ENCODE measurements around the gene MACF1. TPM values are rescaled to one million over a fixed set of nuclear protein-coding genes. Genes with fewer than 3 reads are reported as not detected.
A peak's percentile ranks its signal among the peaks of the same experiment; 100 is the strongest.
"Not testable (repeated sequence)": the region's sequence is repeated elsewhere in the genome, so short reads cannot be mapped to it uniquely, and the experiment has no call there.

The MACF1 gene
- total RNA-seq, 2 donors from 2014 or later: 169 to 292 TPM

DNA sequence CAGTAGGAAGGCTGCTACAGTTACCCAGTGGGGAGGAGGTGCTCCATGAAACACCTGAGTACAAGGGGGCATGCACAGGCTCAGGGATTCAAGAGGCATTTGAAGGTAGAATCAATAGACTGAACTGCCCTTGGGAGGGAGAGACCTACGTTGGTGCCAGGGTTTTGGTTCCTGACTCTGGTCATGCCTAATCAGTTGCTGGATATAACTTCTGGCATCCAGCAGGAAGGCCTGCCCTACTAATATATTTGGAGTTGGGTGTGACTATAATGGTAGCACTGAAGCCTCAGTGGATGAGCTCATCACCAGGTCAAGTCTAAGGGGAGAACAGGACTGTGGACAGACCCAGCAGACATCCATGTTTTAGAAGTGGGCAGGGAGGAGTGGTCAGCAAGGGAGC lies 271.1 kb downstream of the MACF1 start:
- not testable (repeated sequence) for H3K27me3 Mint-ChIP-seq (ENCODE audit: low read depth); H3K4me3 Mint-ChIP-seq; H3K9me3 Mint-ChIP-seq; H3K4me1 Mint-ChIP-seq (ENCODE audit: low read depth); H3K36me3 Mint-ChIP-seq (ENCODE audit: insufficient read depth in 2 of 2); DNase-seq; H3K27ac Mint-ChIP-seq; ATAC-seq (replicated peaks in 1 of 2)

DNA sequence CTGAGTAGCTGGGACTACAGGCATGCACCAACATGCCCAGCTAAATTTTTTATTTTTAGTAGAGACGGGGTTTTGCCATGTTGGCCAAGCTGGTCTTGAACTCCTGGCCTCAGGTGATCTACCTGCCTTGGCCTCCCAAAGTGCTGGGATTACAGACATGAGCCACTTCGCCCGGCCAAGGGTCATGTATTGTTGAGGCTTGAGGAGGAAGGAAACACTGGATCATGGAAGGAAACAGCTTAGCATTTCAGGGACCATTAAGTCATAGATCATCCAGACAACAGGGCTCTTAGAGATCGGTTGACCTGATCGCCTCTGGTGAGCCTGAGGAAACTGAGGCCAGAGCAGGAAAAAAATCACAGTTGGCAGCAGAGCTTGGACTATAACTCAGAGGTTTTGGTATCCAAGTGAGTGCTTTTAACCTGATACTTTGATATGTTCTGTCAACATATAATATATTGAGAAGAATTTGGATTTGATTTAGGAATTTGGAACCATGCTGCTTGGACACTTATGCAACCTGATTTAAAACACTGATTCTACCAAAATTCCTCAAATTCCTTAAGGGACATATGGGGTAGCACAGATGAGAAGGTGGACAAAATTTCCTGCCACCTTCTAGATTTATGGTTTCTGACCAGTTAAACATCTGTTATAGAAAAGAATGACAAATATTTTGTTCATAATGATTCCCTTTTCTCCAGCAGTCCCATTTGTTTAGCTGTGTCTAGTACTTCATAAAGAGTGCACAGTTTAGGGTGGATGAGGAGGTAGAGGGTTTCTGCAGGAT lies 273.8 kb downstream of the MACF1 start:
- H3K36me3 Mint-ChIP-seq (ENCODE audit: insufficient read depth in 2 of 2): peaks cover 7 to 12% of the 10 kb centered on the region in 2 donors
- DNase-seq (no peak), ATAC-seq (replicated peaks in 1 of 2) (no peak)
- no peaks in the 10 kb centered on the region for H3K4me1 Mint-ChIP-seq (ENCODE audit: low read depth)
- no peaks in the 10 kb centered on the region for H3K27me3 Mint-ChIP-seq (ENCODE audit: low read depth)
- no peak overlapping the region for H3K4me3 Mint-ChIP-seq
- H3K9me3 Mint-ChIP-seq: no peaks in the 10 kb centered on the region
- peak overlapping the region; percentile 34 for H3K27ac Mint-ChIP-seq

DNA sequence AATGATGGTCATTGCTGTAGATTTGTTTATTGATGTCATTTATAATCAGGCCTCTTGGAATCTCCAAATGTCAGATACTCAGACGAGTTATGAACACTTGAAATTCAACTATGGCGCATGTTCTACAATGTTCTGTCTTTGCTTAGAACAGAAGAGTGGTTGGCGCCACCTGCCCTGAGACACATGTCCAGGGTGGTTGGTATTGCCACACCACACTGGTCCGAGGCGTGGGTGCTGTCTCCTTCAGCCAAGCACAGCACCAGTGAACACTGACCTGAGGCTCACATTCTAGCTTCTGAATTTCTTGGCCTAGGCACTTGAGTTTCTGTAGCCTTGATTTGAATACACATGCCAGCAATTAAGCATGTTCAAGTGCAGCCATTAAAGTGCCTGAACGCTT lies 276.8 kb downstream of the MACF1 start:
- ATAC-seq (replicated peaks in 1 of 2): no peak
- Mint-ChIP-seq H3K9me3 (no peaks in the 10 kb centered on the region), H3K4me3 (no peak overlapping the region), H3K27ac (peak overlapping the region; percentile 2), H3K4me1 (ENCODE audit: low read depth) (no peaks in the 10 kb centered on the region), H3K36me3 (ENCODE audit: insufficient read depth in 2 of 2) (peaks cover 2 to 15% of the 10 kb centered on the region in 2 donors), H3K27me3 (ENCODE audit: low read depth) (no peaks in the 10 kb centered on the region)
- no peak for DNase-seq

DNA sequence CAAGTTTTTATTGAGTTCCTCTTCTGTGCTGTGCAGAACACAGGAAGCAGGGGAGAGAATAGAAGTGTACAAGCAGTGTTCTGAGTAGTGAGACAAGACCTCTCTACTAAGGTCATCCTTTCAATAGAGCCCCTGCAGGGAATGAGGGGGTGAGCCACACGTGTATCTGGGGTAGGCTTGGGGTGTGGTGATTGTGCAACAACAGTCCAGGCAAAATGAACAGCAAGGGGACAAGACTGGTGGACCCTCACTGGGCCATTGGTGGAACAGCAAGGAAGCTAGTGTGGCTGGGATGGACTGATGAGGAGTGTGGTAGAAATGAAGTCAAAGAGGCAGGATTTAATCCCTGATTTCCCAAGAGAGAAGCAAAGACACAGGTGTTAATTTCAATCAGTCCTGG lies 278.8 kb downstream of the MACF1 start:
- Mint-ChIP-seq H3K9me3 (no peaks in the 10 kb centered on the region), H3K27me3 (ENCODE audit: low read depth) (no peaks in the 10 kb centered on the region), H3K4me1 (ENCODE audit: low read depth) (no peaks in the 10 kb centered on the region), H3K36me3 (ENCODE audit: insufficient read depth in 2 of 2) (peaks cover 0 to 15% of the 10 kb centered on the region in 2 donors), H3K27ac (peak overlapping the region; percentile 12), H3K4me3 (no peak overlapping the region)
- ATAC-seq (replicated peaks in 1 of 2) (no peak), DNase-seq (no peak)

DNA sequence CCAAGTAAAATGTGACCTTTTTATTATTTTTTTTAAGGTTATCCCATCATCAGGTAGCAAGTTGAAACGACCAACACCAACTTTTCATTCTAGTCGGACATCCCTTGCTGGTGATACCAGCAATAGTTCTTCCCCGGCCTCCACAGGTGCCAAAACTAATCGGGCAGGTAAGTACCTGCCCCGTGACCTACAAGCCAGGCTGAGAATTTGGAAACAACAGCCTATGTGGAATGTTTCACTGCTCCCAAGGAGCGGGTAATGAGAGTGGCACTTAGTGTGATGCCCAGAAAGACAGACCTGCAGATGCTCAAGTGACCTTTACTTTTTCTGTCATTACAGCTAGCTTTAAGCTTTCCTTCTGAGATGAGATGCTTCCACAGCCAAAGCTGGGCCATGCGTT lies 280.1 kb downstream of the MACF1 start:
- H3K27me3 Mint-ChIP-seq (ENCODE audit: low read depth): no peaks in the 10 kb centered on the region
- H3K4me1 Mint-ChIP-seq (ENCODE audit: low read depth): no peaks in the 10 kb centered on the region
- H3K36me3 Mint-ChIP-seq (ENCODE audit: insufficient read depth in 2 of 2): peaks cover 0 to 15% of the 10 kb centered on the region in 2 donors
- H3K4me3 Mint-ChIP-seq: no peak overlapping the region
- H3K9me3 Mint-ChIP-seq: no peaks in the 10 kb centered on the region
- no peak for DNase-seq
- ATAC-seq (replicated peaks in 1 of 2): no peak
- H3K27ac Mint-ChIP-seq: no peak overlapping the region

DNA sequence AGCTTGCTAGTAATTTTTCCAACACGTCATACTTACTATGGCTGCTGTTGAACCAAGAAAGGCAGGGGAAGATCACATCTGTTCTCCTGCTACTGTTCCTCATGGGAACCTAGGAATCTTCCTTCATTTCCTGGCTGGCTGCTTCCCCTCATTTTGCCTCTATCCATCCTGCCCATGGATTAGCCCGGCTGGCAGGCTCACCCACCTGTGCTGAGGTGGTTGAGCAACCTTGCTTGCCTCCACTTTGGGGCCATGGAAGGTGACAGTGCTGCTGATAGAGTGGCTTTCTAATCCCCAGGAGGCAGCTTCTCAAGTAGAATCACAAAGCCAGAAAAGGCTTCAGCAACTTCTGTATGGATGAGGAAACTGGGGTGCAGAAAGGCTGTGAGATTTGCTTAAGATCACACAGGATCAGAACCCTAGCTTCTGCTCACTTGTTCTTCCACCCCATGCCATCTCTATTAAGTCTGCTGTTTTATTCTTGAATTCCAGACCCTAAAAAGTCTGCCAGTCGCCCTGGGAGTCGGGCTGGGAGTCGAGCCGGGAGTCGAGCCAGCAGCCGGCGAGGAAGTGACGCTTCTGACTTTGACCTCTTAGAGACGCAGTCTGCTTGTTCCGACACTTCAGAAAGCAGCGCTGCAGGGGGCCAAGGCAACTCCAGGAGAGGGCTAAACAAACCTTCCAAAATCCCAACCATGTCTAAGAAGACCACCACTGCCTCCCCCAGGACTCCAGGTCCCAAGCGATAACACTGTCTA lies 280.7 kb downstream of the MACF1 start:
- H3K27me3 Mint-ChIP-seq (ENCODE audit: low read depth): peaks cover 2% of the 10 kb centered on the region
- ATAC-seq (replicated peaks in 1 of 2) (no peak), DNase-seq (no peak)
- no peak overlapping the region for H3K27ac Mint-ChIP-seq
- no peak overlapping the region for H3K4me3 Mint-ChIP-seq
- no peaks in the 10 kb centered on the region for H3K9me3 Mint-ChIP-seq
- H3K4me1 Mint-ChIP-seq (ENCODE audit: low read depth): no peaks in the 10 kb centered on the region
- peaks cover 0 to 15% of the 10 kb centered on the region in 2 donors for H3K36me3 Mint-ChIP-seq (ENCODE audit: insufficient read depth in 2 of 2)

DNA sequence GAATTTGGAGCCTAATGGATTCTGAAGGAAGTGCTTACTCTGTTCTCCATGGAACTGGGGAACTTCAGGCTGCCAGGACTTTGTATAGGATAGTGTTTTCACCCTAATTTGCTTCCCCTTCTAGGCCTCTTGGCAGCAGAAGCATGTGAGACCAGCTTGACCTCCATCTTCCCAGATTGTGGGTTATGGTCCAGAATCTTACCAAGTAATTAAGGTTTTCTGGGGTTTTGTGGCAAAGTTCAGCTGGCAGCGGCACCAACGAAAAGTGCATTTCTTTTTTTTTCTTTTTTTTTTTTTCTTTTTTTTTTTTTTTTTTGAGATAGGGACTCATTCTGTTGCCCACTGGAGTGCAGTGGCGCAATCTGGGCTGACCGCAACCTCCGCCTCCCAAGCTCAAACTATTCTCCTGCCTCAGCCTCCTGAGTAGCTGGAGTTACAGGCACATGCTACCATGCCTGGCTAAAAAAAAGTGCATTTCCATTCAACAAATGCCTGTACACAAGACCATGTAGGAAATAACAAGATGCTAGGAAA lies 283.6 kb downstream of the MACF1 start:
- Mint-ChIP-seq H3K4me3 (no peak overlapping the region), H3K27me3 (ENCODE audit: low read depth) (peaks cover 19% of the 10 kb centered on the region), H3K9me3 (no peaks in the 10 kb centered on the region), H3K27ac (no peak overlapping the region), H3K4me1 (ENCODE audit: low read depth) (peaks cover 6% of the 10 kb centered on the region), H3K36me3 (ENCODE audit: insufficient read depth in 2 of 2) (peaks cover 0 to 3% of the 10 kb centered on the region in 2 donors)
- DNase-seq: no peak
- no peak for ATAC-seq (replicated peaks in 1 of 2)

DNA sequence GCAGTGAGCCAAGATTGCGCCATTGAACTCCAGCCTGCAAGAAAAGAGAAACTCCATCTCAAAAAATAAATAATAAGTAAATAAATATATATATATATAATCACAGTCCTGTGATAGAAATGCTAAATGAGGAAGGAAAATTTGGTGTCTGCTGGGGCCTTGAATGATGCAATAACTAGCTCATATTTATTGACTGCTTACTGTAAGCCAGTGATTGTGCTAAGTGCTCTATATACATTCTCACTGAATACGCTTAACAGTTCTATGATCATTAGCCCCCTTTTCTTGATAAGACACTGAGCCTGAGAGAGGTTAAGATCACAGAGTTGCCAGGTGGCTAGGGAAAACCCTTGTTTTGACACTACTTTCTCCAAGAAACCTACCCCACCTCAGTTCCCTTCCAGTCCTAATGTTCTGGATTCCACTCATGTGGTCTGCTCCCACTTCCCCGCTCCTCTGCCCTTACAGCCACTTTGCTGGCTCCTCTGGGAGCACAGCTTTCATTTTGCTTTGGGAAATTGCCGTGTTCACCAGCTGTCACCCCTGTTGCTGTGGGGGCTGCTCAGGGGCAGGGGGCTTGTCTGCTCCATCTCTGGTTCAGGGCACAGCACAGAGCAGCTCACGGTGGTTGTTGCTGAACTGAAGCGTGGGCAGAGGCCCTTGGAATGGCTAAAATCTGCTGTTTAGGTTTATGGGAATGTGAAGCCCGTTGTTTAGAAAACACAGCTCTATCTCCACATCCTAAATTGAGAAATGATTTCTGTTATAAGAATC lies 284.5 kb downstream of the MACF1 start:
- H3K9me3 Mint-ChIP-seq: no peaks in the 10 kb centered on the region
- no peak for DNase-seq
- ATAC-seq (replicated peaks in 1 of 2): no peak
- H3K27me3 Mint-ChIP-seq (ENCODE audit: low read depth): peaks cover 28% of the 10 kb centered on the region
- H3K36me3 Mint-ChIP-seq (ENCODE audit: insufficient read depth in 2 of 2): peaks cover 0 to 3% of the 10 kb centered on the region in 2 donors
- H3K4me3 Mint-ChIP-seq: no peak overlapping the region
- H3K27ac Mint-ChIP-seq: no peak overlapping the region
- H3K4me1 Mint-ChIP-seq (ENCODE audit: low read depth): peaks cover 7% of the 10 kb centered on the region

DNA sequence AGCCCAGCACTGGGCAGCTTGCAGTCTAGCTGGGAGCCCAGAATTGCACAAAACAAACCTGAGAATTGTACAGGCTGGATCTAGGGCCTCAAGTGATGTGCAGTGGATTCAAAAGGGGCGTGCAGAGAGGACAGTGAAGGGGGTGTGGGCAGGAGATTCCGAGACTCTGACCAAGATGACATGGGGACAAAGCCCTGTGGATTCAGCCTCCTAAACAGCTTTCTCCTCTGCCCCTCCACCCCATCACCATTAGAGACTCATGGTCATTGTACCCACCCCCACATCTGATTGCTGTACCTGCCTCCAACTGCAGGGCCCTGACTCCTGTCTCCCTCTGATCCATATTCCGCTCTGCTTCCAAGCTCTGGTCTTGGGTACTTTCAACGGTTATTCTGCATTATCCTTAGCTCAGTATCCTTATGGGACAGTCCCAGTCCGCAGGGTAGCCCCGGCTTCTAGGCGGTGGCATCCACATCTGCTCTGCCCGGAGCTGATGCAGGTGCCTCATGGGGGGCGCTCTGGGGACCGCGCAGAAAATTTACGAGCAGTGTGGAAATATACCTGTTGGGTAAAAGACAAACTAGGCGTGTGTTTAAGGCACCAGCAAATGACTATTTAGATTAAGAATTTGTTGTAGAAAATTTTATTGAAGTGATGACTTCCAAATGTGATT lies 285.2 kb downstream of the MACF1 start:
- DNase-seq (no peak), ATAC-seq (replicated peaks in 1 of 2) (no peak)
- Mint-ChIP-seq H3K36me3 (ENCODE audit: insufficient read depth in 2 of 2) (peaks cover 0 to 3% of the 10 kb centered on the region in 2 donors), H3K27me3 (ENCODE audit: low read depth) (peaks cover 35% of the 10 kb centered on the region), H3K9me3 (no peaks in the 10 kb centered on the region), H3K27ac (no peak overlapping the region), H3K4me1 (ENCODE audit: low read depth) (peaks cover 7% of the 10 kb centered on the region), H3K4me3 (peak overlapping the region in 1 of 2 donors; percentile 27)

DNA sequence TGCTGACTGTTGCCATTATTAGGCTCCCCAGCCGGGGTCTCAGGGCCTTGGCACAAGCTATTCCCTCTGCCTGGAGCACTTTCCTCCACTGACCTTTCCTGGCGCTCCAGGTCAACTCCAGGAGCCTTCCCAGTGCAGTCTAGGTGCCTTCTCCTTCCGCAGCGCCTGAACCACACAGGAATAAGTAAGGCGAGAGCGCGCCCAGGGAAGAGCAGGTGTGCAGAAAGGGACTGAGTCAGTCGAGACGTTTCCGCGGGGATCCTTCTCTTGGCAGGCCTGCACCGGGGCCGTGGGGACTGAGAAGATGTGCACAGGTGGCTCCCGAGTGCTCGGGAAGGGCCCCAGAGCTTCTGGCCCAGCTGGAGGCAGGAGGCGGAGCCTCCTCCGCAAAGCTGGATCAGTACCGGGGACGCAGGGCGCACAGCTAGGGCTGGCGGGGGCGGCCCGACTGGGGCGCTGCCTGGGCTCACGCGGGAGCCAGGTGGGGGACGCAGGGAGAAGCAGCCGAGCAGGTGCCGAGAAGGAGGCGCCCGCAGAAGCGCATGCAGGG lies 286.2 kb downstream of the MACF1 start:
- Mint-ChIP-seq H3K27ac (peak overlapping the region; percentile 41), H3K36me3 (ENCODE audit: insufficient read depth in 2 of 2) (no peaks in the 10 kb centered on the region), H3K4me1 (ENCODE audit: low read depth) (peaks cover 7% of the 10 kb centered on the region), H3K27me3 (ENCODE audit: low read depth) (peaks cover 35% of the 10 kb centered on the region), H3K4me3 (peak overlapping the region; percentile 70 to 71), H3K9me3 (no peaks in the 10 kb centered on the region)
- peak in 1 of 2 donors; percentile 38 for DNase-seq
- peak; percentile 14 to 17 for ATAC-seq (replicated peaks in 1 of 2)

DNA sequence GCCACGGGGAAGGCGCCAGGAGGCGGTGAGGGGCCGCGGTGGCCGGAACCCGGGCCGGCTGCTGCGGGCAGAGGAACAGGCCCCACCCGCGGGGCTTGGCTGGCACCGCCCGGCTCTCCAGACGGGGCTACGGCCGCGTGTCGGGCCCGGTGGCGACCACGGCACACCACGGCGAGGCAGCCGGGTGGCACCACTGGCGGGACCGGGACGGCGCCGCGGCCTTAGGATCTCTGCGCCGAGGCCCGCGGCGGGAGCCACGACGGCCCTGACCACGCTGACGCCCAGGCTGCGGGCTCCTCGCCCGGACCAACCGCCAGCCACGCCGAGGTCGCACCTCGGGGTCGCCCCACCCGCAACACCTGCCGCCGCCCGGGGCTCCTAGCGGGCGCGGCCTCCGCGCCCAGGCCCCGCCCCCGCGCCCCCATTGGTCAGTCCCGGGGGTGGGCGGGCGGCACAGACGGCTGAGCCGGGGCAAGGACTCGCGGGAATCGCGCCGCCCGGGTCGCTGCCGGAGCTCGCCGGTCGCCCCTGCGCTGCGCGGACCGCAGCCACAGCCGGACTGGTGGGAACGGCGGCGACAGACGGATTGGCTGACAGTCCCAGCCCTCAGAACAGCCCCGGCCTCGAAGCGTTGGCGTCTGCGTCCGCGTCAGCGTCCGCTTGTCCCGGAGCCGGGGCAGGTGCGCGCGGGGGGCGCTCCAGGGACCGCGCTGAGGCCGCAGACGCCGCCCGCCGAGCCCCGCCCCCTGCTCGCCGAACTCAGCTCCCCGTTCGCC lies 286.8 kb downstream of the MACF1 start, which contains the start of gene BMP8A:
Gene BMP8A (plus strand): TSS at position 491 of the 776 bp plus-strand sequence. CDS start 356 bp downstream, outside the sequence.
- H3K9me3 Mint-ChIP-seq: no peaks in the 10 kb centered on the region
- peak within 1 kb of the TSS; percentile 41 for H3K27ac Mint-ChIP-seq
- H3K36me3 Mint-ChIP-seq (ENCODE audit: insufficient read depth in 2 of 2): no peaks in the 10 kb centered on the region
- peak; percentile 74 to 82 for DNase-seq
- peaks cover 7% of the 10 kb centered on the region for H3K4me1 Mint-ChIP-seq (ENCODE audit: low read depth)
- peak within 1 kb of the TSS; percentile 70 to 71 for H3K4me3 Mint-ChIP-seq
- H3K27me3 Mint-ChIP-seq (ENCODE audit: low read depth): peaks cover 35% of the 10 kb centered on the region
- ATAC-seq (replicated peaks in 1 of 2): peak; percentile 87 to 88
